GM12875 (cell line): ENCODE data around the gene TPRG1L.

ENCODE experiments used
- H3K4me3 ChIP-seq: one replicate; pipeline ENCODE4 v1.5.1; 2011; ENCODE audit warnings: low read depth, low read length, control low read depth
- TF ChIP-seq, protein P1 (sequence below): IDR thresholded peaks from 2 replicates; pipeline ENCODE4 v1.5.1; 2011; ENCODE audit warnings: low read depth, mild to moderate bottlenecking, control low read depth, inconsistent platforms, low read length, moderate library complexity, borderline replicate concordance; ENCODE audit not compliant: insufficient read depth

Gene TPRG1L

DNA sequence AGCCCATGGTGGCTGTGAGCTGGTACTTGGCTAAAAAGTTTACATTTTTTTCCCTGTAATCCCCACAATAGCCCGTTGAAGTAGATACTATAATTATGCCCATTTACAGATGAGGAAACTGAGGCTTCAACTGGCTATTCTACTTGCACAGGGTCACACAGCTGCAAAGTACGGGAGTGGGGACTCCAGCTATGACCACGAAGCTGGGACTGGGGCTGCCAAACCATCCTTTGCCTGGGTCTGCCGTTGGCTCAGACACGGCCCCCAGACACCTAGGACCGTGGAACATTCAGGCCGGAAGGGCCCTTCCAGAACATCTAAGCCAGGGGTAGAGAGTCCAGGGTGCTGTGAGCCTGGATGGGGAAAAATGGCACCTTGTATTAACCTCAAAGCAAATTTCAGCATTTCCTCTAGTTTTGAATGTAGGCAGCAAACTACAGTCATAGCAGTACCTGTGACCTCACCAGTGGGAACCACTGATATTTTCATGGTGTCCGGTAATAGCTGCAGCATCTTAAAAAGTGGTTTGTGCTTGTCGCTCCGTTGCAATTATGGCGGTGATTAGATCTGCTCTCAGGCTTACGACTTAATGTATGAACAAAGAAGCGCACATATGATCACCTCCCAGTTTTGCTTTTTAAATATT is 31.8 kb downstream of the TPRG1L start:
- TF ChIP-seq, protein P1, sequence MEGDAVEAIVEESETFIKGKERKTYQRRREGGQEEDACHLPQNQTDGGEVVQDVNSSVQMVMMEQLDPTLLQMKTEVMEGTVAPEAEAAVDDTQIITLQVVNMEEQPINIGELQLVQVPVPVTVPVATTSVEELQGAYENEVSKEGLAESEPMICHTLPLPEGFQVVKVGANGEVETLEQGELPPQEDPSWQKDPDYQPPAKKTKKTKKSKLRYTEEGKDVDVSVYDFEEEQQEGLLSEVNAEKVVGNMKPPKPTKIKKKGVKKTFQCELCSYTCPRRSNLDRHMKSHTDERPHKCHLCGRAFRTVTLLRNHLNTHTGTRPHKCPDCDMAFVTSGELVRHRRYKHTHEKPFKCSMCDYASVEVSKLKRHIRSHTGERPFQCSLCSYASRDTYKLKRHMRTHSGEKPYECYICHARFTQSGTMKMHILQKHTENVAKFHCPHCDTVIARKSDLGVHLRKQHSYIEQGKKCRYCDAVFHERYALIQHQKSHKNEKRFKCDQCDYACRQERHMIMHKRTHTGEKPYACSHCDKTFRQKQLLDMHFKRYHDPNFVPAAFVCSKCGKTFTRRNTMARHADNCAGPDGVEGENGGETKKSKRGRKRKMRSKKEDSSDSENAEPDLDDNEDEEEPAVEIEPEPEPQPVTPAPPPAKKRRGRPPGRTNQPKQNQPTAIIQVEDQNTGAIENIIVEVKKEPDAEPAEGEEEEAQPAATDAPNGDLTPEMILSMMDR, result no peak
- H3K4me3 ChIP-seq, result peak overlapping the region; percentile 31

GRCh38 chr1:3657096-3657475 is 32.3 kb downstream of the TPRG1L start:
- H3K4me3 ChIP-seq, result no peak overlapping the region
- TF ChIP-seq, protein P1, result no peak

- H3K4me3 ChIP-seq, result no peak overlapping the region
- TF ChIP-seq, protein P1, result no peak
Measured at GRCh38 chr1:3657578-3658230, 32.9 kb downstream of the TPRG1L start.

GRCh38 chr1:3658231-3658615 is 33.4 kb downstream of the TPRG1L start:
- TF ChIP-seq, protein P1, result no peak
- H3K4me3 ChIP-seq, result no peak overlapping the region

- TF ChIP-seq, protein P1, result no peak
- H3K4me3 ChIP-seq, result no peak overlapping the region
Measured at GRCh38 chr1:3659093-3659492, 34.3 kb downstream of the TPRG1L start.

DNA sequence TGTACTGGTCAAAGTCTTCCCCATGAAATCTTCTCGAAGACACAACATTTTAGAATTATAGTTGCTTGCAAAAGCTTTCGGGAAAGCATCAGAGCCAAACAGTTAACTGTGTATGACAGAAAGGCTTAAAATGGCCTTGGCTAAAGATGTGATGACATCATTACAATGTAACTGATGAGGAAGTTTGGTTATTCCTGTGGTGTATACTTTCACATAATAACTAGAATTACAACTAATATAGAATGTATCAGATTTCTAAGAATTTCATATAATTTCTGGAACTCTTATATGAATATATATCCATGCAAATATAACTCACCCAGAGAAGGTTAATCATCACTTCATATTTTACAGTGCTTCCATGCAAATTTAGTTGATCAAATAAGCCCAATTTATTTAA is 35.9 kb downstream of the TPRG1L start:
- no peak overlapping the region for H3K4me3 ChIP-seq
- TF ChIP-seq, protein P1, result no peak

DNA sequence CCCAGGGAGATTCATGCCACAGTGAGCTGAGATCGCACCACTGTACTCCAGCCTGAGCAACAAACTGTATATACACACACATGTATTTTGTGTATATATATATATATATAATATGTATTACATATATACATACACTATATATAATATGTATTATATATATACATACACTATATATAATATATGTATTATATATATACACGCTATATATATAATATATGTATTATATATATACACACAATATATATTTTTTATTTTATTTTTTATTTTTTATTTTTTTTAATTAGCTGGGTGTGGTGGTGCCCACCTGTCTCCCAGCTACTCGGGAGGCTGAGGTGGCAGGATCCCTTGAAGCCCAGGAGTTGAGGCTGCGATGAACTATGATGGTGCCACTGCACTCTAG is 36.8 kb downstream of the TPRG1L start:
- TF ChIP-seq, protein P1, result no peak
- H3K4me3 ChIP-seq, result no peak overlapping the region
